GM12874 (cell line): ENCODE results near the gene NR3C1.

Experiments
- CTCF ChIP-seq: IDR thresholded peaks from 2 replicates; pipeline ENCODE4 v1.5.1; 2011; ENCODE audit warnings: low read depth, mild to moderate bottlenecking, control low read depth, low read length, moderate library complexity; ENCODE audit not compliant: insufficient read depth

The NR3C1 gene

GRCh38 chr5:143379606-143380005, 23.9 kb downstream of the NR3C1 start:
- TF ChIP-seq CTCF = no peak

GRCh38 chr5:143376911-143377813, 26.3 kb downstream of the NR3C1 start:
- TF ChIP-seq CTCF = no peak

- no peak for TF ChIP-seq CTCF
Observed at GRCh38 chr5:143376195-143376779, 27.2 kb downstream of the NR3C1 start.

GRCh38 chr5:143374496-143375217, 28.8 kb downstream of the NR3C1 start:
- no peak for TF ChIP-seq CTCF

GRCh38 chr5:143373076-143373475, 30.4 kb downstream of the NR3C1 start:
- TF ChIP-seq CTCF = no peak

GRCh38 chr5:143372187-143372829, 31.2 kb downstream of the NR3C1 start:
- TF ChIP-seq CTCF = no peak

GRCh38 chr5:143370440-143370839, 33.0 kb downstream of the NR3C1 start:
- no peak for TF ChIP-seq CTCF
